HG02870 (cell line): ENCODE measurements around the gene RUFY2.

Source experiments
- ATAC-seq: cut with Tn5 transposase; IDR thresholded peaks from one replicate; pipeline ENCODE4 v1.9.1; 2021; ENCODE audit warnings: mild to moderate bottlenecking, moderate library complexity; ENCODE audit not compliant: unreplicated experiment

The RUFY2 gene

GRCh38 chr10:68364101-68364886, 42.8 kb downstream of the RUFY2 start:
- ATAC-seq, result no peak

GRCh38 chr10:68362590-68362989, 44.5 kb downstream of the RUFY2 start:
- ATAC-seq, result no peak

GRCh38 chr10:68359189-68359588, 47.9 kb downstream of the RUFY2 start:
- no peak for ATAC-seq

- ATAC-seq, result no peak
Measured at GRCh38 chr10:68353537-68353936, 53.5 kb downstream of the RUFY2 start.

- peak; percentile 53 for ATAC-seq
Measured at GRCh38 chr10:68348265-68348741, 58.8 kb downstream of the RUFY2 start.

GRCh38 chr10:68346774-68347173, 60.3 kb downstream of the RUFY2 start:
- no peak for ATAC-seq

GRCh38 chr10:68345621-68346020, 61.5 kb downstream of the RUFY2 start:
- no peak for ATAC-seq

- no peak for ATAC-seq
Measured at GRCh38 chr10:68342909-68343516, 64.1 kb downstream of the RUFY2 start.

- ATAC-seq, result no peak
Measured at GRCh38 chr10:68340358-68341080, 66.6 kb downstream of the RUFY2 start.

- no peak for ATAC-seq
Measured at GRCh38 chr10:68336754-68337351, 70.2 kb downstream of the RUFY2 start.

- no peak for ATAC-seq
Measured at GRCh38 chr10:68334672-68335467, 72.2 kb downstream of the RUFY2 start.

GRCh38 chr10:68333440-68334431, 73.3 kb downstream of the RUFY2 start:
- no peak for ATAC-seq

- no peak for ATAC-seq
Measured at GRCh38 chr10:68333058-68333395, 74.0 kb downstream of the RUFY2 start.

- peak; percentile 9 for ATAC-seq
Measured at GRCh38 chr10:68332259-68333057, 74.6 kb downstream of the RUFY2 start, which contains the start of gene PBLD. Gene PBLD (minus strand): TSS chr10:68332928. CDS start chr10:68306844, 26,084 bp downstream.

GRCh38 chr10:68331455-68332258, 75.4 kb downstream of the RUFY2 start, which contains the start of gene HNRNPH3:
Gene HNRNPH3 (plus strand): TSS chr10:68332064. CDS start chr10:68337222, 5,158 bp downstream.
- ATAC-seq, result peak; percentile 74

- ATAC-seq, result no peak
Measured at GRCh38 chr10:68330852-68331454, 76.1 kb downstream of the RUFY2 start.

- no peak for ATAC-seq
Measured at GRCh38 chr10:68329506-68329861, 77.6 kb downstream of the RUFY2 start.
